ENCODE results near the gene RNF39. TPM values are rescaled to one million over a fixed set of nuclear protein-coding genes. Genes with fewer than 3 reads are reported as not detected.

The RNF39 gene
- total and polyA plus RNA-seq, 2 donors (not counting 3 experiments of a cell fraction or from before 2014, with no cell fraction given), result not detected

DNA sequence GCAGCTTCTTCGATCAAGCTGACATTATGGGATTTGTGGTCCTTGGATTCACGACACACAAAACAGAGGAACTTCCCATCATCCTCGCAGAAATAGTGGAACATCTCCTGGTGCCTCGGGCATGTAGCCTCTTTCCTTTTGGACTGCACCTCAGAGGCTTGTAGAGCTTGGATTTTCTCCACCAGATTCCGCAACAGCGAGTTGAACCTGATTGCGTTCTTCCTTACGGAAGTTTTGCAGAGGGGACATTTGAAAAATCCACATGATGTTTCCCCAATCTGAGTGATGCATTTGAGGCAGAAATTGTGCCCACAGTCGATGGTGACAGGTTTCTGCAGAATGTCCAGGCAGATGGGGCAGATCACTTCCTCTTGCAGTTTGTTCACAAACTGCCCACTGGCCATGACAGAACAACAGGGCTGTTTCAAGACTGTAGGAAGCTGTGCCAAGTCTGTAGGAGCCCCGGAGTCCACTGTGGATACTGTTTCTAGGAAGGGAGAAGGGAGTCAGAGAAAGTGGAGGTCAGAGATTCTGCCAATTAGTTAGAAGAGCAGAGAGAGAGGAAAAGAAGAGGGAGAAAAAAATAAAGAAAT is 36.9 kb upstream of the RNF39 start:
- H3K9ac ChIP-seq (replicated peaks; ENCODE audit: extremely low read depth, insufficient read depth, low read length), result no peak overlapping the region
- H3K27me3 ChIP-seq (ENCODE audit: control insufficient read depth in 2 of 2, insufficient read depth in 2 of 2, low read length in 2 of 2), result peaks cover 40 to 49% of the 10 kb centered on the region in 2 experiments
- ChIA-PET POLR2A (no interaction called here), CTCF (interaction anchor here (1.3 to 2.2 kb wide), 3 partner anchors 9 to 19 kb away, joined by 7 to 14 read pairs (median 7); no protein-coding TSS in a partner anchor)
- H4K20me1 ChIP-seq (replicated peaks; ENCODE audit: control insufficient read depth, extremely low read depth, insufficient read depth, low read length), result no peaks in the 10 kb centered on the region
- DNase-seq (ENCODE audit: low read depth, low spot score) (no peak), FAIRE-seq (no peak)
- intact Hi-C loops (cut with micrococcal nuclease), result no loop called here
- H3K79me2 ChIP-seq (ENCODE audit: control insufficient read depth, insufficient read depth, low read length), result no peaks in the 10 kb centered on the region
- no peak overlapping the region for H2AFZ ChIP-seq (ENCODE audit: low read depth, low read length)
- H3K36me3 ChIP-seq (ENCODE audit: control insufficient read depth in 2 of 2, extremely low read depth in 1 of 2, insufficient read depth in 2 of 2, low read length in 2 of 2), result no peaks in the 10 kb centered on the region
- BruUV-seq (replicated peaks), result no TSS peak
- dilution Hi-C loops (cut with MboI; ENCODE audit: extremely low pct_ligation_motif_present, low sequenced_read_pairs), result no loop called here
- H3K9me1 ChIP-seq (replicated peaks; ENCODE audit: control insufficient read depth, extremely low read depth, insufficient read depth, low read length), result no peaks in the 10 kb centered on the region
- no peaks in the 10 kb centered on the region for H3K9me3 ChIP-seq (replicated peaks; ENCODE audit: control insufficient read depth, insufficient read depth, low read length)
- H3K4me2 ChIP-seq (ENCODE audit: insufficient read depth, low read length), result no peak overlapping the region
- H3K4me3 ChIP-seq (replicated peaks in 1 of 3; ENCODE audit: insufficient read depth in 1 of 3, low read depth in 1 of 3, low read length in 3 of 3), result no peak overlapping the region
- TF ChIP-seq MYC (IDR thresholded peaks at IDR 0.05; ENCODE audit: low read depth, low read length), result no peak
- TF ChIP-seq, protein P1, sequence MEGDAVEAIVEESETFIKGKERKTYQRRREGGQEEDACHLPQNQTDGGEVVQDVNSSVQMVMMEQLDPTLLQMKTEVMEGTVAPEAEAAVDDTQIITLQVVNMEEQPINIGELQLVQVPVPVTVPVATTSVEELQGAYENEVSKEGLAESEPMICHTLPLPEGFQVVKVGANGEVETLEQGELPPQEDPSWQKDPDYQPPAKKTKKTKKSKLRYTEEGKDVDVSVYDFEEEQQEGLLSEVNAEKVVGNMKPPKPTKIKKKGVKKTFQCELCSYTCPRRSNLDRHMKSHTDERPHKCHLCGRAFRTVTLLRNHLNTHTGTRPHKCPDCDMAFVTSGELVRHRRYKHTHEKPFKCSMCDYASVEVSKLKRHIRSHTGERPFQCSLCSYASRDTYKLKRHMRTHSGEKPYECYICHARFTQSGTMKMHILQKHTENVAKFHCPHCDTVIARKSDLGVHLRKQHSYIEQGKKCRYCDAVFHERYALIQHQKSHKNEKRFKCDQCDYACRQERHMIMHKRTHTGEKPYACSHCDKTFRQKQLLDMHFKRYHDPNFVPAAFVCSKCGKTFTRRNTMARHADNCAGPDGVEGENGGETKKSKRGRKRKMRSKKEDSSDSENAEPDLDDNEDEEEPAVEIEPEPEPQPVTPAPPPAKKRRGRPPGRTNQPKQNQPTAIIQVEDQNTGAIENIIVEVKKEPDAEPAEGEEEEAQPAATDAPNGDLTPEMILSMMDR (IDR thresholded peaks at IDR 0.05; ENCODE audit: extremely low read depth in 1 of 2, insufficient read depth in 1 of 2, low read depth in 1 of 2, low read length in 2 of 2), result no peak
- TF ChIP-seq POLR2A (IDR thresholded peaks at IDR 0.05; ENCODE audit: low read depth, low read length), result no peak
- TF ChIP-seq JUN (IDR thresholded peaks at IDR 0.05; ENCODE audit: borderline replicate concordance, insufficient read depth, insufficient read length, low read depth), result no peak
- TF ChIP-seq GATA2 (IDR thresholded peaks at IDR 0.05; ENCODE audit: insufficient read depth, insufficient read length, low read depth, low read length), result no peak
- TF ChIP-seq FOS (IDR thresholded peaks at IDR 0.05; ENCODE audit: borderline replicate concordance, insufficient read depth, low read length), result no peak
- TF ChIP-seq, protein P2, sequence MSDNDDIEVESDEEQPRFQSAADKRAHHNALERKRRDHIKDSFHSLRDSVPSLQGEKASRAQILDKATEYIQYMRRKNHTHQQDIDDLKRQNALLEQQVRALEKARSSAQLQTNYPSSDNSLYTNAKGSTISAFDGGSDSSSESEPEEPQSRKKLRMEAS (IDR thresholded peaks at IDR 0.05; ENCODE audit: insufficient read depth, insufficient read length), result no peak
- no peak for TF ChIP-seq POLR2AphosphoS5 (IDR thresholded peaks at IDR 0.05; ENCODE audit: insufficient read depth, low read depth, low read length)
- no peak overlapping the region for H3K27ac ChIP-seq (ENCODE audit: insufficient read depth, low read depth, low read length)
- no peaks in the 10 kb centered on the region for H3K4me1 ChIP-seq (ENCODE audit: control insufficient read depth, extremely low read depth, insufficient read depth, low read length)
